ENCODE measurements around the gene TXNDC12. TPM values are rescaled to one million over a fixed set of nuclear protein-coding genes. Genes with fewer than 3 reads are reported as not detected.
A peak's percentile ranks its signal among the peaks of the same experiment; 100 is the strongest.

Gene TXNDC12
- total RNA-seq, 3 donors from 2014 or later = 35.1 to 48.4 (median 37.6) TPM

- intact Hi-C loops (cut with DNase I; ENCODE audit: low total_unique reads) = no loop called here
- no peak for DNase-seq (ENCODE audit: low spot score in 2 of 2)
- no peaks in the 10 kb centered on the region for H3K9me3 ChIP-seq
- TF ChIP-seq POLR2A (IDR thresholded peaks at IDR 0.05) = no peak
- no peak for TF ChIP-seq POLR2AphosphoS5 (IDR thresholded peaks at IDR 0.05)
- no peak for TF ChIP-seq CTCF (IDR thresholded peaks at IDR 0.05)
- no peak overlapping the region for H3K4me3 ChIP-seq
- H3K36me3 ChIP-seq = no peaks in the 10 kb centered on the region
- H3K27ac ChIP-seq = no peak overlapping the region
- H3K27me3 ChIP-seq = peaks cover 0 to 5% of the 10 kb centered on the region in 2 donors
- H3K4me1 ChIP-seq = no peaks in the 10 kb centered on the region
These were observed 51.1 kb downstream of the TXNDC12 start for GRCh38 chr1:52003877-52004276.

GRCh38 chr1:52002038-52002917 is 52.7 kb downstream of the TXNDC12 start:
- H3K27me3 ChIP-seq = peaks cover 0 to 5% of the 10 kb centered on the region in 2 donors
- no peaks in the 10 kb centered on the region for H3K9me3 ChIP-seq
- intact Hi-C loops (cut with DNase I; ENCODE audit: low total_unique reads) = no loop called here
- no peak overlapping the region for H3K4me3 ChIP-seq
- H3K27ac ChIP-seq = no peak overlapping the region
- peak in 1 of 2 donors; percentile 18 for DNase-seq (ENCODE audit: low spot score in 2 of 2)
- TF ChIP-seq CTCF (IDR thresholded peaks at IDR 0.05) (peak; percentile 88 to 89 (median 88)), POLR2AphosphoS5 (IDR thresholded peaks at IDR 0.05) (no peak)
- no peaks in the 10 kb centered on the region for H3K4me1 ChIP-seq
- no peaks in the 10 kb centered on the region for H3K36me3 ChIP-seq

- Histone ChIP-seq H3K27me3 (peaks cover 0 to 10% of the 10 kb centered on the region in 2 donors), H3K36me3 (no peaks in the 10 kb centered on the region), H3K4me1 (no peaks in the 10 kb centered on the region), H3K4me3 (no peak overlapping the region), H3K27ac (no peak overlapping the region), H3K9me3 (no peaks in the 10 kb centered on the region)
- no peak for DNase-seq (ENCODE audit: low spot score in 2 of 2)
- TF ChIP-seq POLR2AphosphoS5 (IDR thresholded peaks at IDR 0.05) = no peak
- TF ChIP-seq POLR2A (IDR thresholded peaks at IDR 0.05) = no peak
- no peak for TF ChIP-seq CTCF (IDR thresholded peaks at IDR 0.05)
- intact Hi-C loops (cut with DNase I; ENCODE audit: low total_unique reads) = no loop called here
These were observed 56.3 kb downstream of the TXNDC12 start for GRCh38 chr1:51998701-51999100.

GRCh38 chr1:51997974-51998382 is 57.0 kb downstream of the TXNDC12 start:
- no peak for DNase-seq (ENCODE audit: low spot score in 2 of 2)
- intact Hi-C loops (cut with DNase I; ENCODE audit: low total_unique reads) = no loop called here
- TF ChIP-seq POLR2A (IDR thresholded peaks at IDR 0.05) (no peak), POLR2AphosphoS5 (IDR thresholded peaks at IDR 0.05) (no peak), CTCF (IDR thresholded peaks at IDR 0.05) (no peak)

GRCh38 chr1:51990478-51990965 is 64.5 kb downstream of the TXNDC12 start, which contains the start of gene RAB3B:
RAB3B (minus strand) TSS chr1:51990700; CDS start chr1:51977117, 13,583 bp downstream.
- H3K27me3 ChIP-seq = peaks cover 3 to 31% of the 10 kb centered on the region in 2 donors
- peak; percentile 30 to 71 for DNase-seq (ENCODE audit: low spot score in 2 of 2)

More at GRCh38 chr1:51997974-51998382, 57.0 kb downstream of the TXNDC12 start:
- Histone ChIP-seq H3K36me3 (no peaks in the 10 kb centered on the region), H3K27ac (no peak overlapping the region), H3K27me3 (peaks cover 0 to 13% of the 10 kb centered on the region in 2 donors), H3K4me3 (no peak overlapping the region), H3K4me1 (no peaks in the 10 kb centered on the region), H3K9me3 (no peaks in the 10 kb centered on the region)

More at GRCh38 chr1:51990478-51990965, 64.5 kb downstream of the TXNDC12 start, which contains the start of gene RAB3B:
- H3K9me3 ChIP-seq = no peaks in the 10 kb centered on the region
- peak within 1 kb of the TSS; percentile 32 to 72 (median 56) for H3K4me3 ChIP-seq
- TF ChIP-seq CTCF (IDR thresholded peaks at IDR 0.05) (no peak), POLR2A (IDR thresholded peaks at IDR 0.05) (no peak), POLR2AphosphoS5 (IDR thresholded peaks at IDR 0.05) (no peak)
- H3K36me3 ChIP-seq = no peaks in the 10 kb centered on the region
- H3K4me1 ChIP-seq = no peaks in the 10 kb centered on the region
- no peak within 1 kb of the TSS for H3K27ac ChIP-seq
- intact Hi-C loops (cut with DNase I; ENCODE audit: low total_unique reads) = no loop called here
